ENCODE measurements around the gene PIH1D1. TPM values are rescaled to one million over a fixed set of nuclear protein-coding genes. Genes with fewer than 3 reads are reported as not detected.

The PIH1D1 gene
- total and polyA plus RNA-seq, 10 of the 15 experiments (the other 5 are each of a cell fraction or from before 2014, with no cell fraction given), result 16.1 to 153 (median 106) TPM

DNA sequence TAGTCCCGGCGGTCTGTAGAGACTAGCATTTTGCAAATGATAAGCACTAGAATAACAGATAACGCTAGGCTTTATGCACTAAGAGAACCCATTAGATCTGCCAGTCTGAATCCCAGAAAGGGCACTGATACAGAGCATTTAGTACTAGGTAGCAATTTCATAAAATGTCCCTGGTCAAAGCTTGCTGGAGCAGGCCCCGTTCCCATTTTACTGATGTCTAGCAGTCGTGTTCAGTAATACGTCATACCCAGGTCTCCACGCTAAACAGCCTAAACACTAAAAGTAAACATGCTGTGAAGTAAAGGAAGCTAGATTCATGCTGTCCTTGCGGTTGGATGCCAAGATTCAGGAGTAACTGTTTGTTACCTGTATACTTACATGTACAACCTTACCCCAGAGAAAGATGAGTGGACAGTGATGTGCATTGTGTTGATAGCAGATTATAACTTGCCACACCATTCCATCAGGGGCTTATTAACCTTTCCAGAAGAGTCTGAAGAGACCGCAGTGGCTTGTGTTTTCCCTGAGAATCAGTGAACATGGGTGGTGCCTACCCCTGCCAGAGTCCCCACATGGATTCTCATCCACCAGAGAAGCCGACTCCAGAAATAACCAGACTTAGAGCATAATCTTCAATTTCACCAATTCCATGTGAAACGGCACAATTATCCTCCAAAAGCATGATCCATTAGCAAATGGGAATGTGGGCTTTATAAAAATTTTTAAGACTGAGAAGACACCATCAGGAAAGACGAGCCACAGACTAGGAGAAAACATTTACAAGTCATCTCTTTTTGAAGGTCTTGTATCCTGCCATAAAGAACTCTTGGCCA lies 41.2 kb upstream of the PIH1D1 start (continued):
- TF ChIP-seq ZNF592 (IDR thresholded peaks at IDR 0.05), result no peak
- TF ChIP-seq ZNF24 (IDR thresholded peaks at IDR 0.05), result no peak
- TF ChIP-seq BCL3 (IDR thresholded peaks at IDR 0.05; ENCODE audit: borderline replicate concordance, insufficient read depth, low read depth, low read length, poor library complexity, severe bottlenecking), result peak; percentile 60
- TF ChIP-seq SREBF2 (IDR thresholded peaks at IDR 0.05; ENCODE audit: low read length), result no peak
- TF ChIP-seq, protein P1, sequence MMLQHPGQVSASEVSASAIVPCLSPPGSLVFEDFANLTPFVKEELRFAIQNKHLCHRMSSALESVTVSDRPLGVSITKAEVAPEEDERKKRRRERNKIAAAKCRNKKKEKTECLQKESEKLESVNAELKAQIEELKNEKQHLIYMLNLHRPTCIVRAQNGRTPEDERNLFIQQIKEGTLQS (IDR thresholded peaks at IDR 0.05; ENCODE audit: borderline replicate concordance, extremely low read depth, low read depth, low read length), result no peak
- TF ChIP-seq NFYB (IDR thresholded peaks at IDR 0.05; ENCODE audit: insufficient read depth, low read depth, low read length), result no peak
- TF ChIP-seq ZBED1 (IDR thresholded peaks at IDR 0.05; ENCODE audit: borderline replicate concordance), result peak; percentile 95
- TF ChIP-seq ASH2L (IDR thresholded peaks at IDR 0.05; ENCODE audit: borderline replicate concordance, low read depth), result no peak
- TF ChIP-seq, protein P2, sequence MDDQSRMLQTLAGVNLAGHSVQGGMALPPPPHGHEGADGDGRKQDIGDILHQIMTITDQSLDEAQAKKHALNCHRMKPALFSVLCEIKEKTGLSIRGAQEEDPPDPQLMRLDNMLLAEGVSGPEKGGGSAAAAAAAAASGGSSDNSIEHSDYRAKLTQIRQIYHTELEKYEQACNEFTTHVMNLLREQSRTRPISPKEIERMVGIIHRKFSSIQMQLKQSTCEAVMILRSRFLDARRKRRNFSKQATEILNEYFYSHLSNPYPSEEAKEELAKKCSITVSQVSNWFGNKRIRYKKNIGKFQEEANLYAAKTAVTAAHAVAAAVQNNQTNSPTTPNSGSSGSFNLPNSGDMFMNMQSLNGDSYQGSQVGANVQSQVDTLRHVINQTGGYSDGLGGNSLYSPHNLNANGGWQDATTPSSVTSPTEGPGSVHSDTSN (IDR thresholded peaks at IDR 0.05; ENCODE audit: insufficient replicate concordance, low read depth, low read length), result peak; percentile 7
- no peak for TF ChIP-seq SUPT20H (IDR thresholded peaks at IDR 0.05; ENCODE audit: borderline replicate concordance, control insufficient read depth, low read depth, low read length)
- TF ChIP-seq, protein P3, sequence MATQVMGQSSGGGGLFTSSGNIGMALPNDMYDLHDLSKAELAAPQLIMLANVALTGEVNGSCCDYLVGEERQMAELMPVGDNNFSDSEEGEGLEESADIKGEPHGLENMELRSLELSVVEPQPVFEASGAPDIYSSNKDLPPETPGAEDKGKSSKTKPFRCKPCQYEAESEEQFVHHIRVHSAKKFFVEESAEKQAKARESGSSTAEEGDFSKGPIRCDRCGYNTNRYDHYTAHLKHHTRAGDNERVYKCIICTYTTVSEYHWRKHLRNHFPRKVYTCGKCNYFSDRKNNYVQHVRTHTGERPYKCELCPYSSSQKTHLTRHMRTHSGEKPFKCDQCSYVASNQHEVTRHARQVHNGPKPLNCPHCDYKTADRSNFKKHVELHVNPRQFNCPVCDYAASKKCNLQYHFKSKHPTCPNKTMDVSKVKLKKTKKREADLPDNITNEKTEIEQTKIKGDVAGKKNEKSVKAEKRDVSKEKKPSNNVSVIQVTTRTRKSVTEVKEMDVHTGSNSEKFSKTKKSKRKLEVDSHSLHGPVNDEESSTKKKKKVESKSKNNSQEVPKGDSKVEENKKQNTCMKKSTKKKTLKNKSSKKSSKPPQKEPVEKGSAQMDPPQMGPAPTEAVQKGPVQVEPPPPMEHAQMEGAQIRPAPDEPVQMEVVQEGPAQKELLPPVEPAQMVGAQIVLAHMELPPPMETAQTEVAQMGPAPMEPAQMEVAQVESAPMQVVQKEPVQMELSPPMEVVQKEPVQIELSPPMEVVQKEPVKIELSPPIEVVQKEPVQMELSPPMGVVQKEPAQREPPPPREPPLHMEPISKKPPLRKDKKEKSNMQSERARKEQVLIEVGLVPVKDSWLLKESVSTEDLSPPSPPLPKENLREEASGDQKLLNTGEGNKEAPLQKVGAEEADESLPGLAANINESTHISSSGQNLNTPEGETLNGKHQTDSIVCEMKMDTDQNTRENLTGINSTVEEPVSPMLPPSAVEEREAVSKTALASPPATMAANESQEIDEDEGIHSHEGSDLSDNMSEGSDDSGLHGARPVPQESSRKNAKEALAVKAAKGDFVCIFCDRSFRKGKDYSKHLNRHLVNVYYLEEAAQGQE (IDR thresholded peaks at IDR 0.05; ENCODE audit: low read depth, low read length), result no peak
- no peak for TF ChIP-seq IKZF2 (IDR thresholded peaks at IDR 0.05)
- no peak for TF ChIP-seq STAT1 (conservative IDR thresholded peaks at IDR 0.05)
- no peak for TF ChIP-seq NFYA (IDR thresholded peaks at IDR 0.05; ENCODE audit: borderline replicate concordance, low read depth, low read length)
